Osteoblast (primary cell): ENCODE data around the gene SET. TPM values are rescaled to one million over a fixed set of nuclear protein-coding genes. Genes with fewer than 3 reads are reported as not detected.

Source experiments
- DNase-seq: peaks from one replicate; pipeline ENCODE4 v3.0.0; 2011; ENCODE audit warnings: low spot score, mixed read lengths; ENCODE audit not compliant: insufficient read length; ENCODE audit errors: missing footprints
- H2AFZ ChIP-seq: 2 replicates; pipeline ENCODE4 v1.6.0; 2011; ENCODE audit warnings: mild to moderate bottlenecking, low read length
- H3K27ac ChIP-seq: 2 replicates; pipeline ENCODE4 v1.5.1; 2011; ENCODE audit warnings: mild to moderate bottlenecking, low read depth, low read length, moderate library complexity
- H3K27me3 ChIP-seq: 2 replicates; pipeline ENCODE4 v1.6.0; 2012; ENCODE audit warnings: mild to moderate bottlenecking, control low read depth, inconsistent platforms, low read length, moderate library complexity; ENCODE audit not compliant: insufficient read depth
- H3K36me3 ChIP-seq: 2 replicates; pipeline ENCODE4 v1.5.1; 2011; ENCODE audit warnings: mild to moderate bottlenecking, low read length, control low read depth, moderate library complexity; ENCODE audit not compliant: insufficient read depth
- H3K4me1 ChIP-seq: 2 replicates; pipeline ENCODE4 v1.5.1; 2011; ENCODE audit warnings: mild to moderate bottlenecking, low read length, control low read depth, moderate library complexity; ENCODE audit not compliant: insufficient read depth
- H3K4me2 ChIP-seq: 2 replicates; pipeline ENCODE4 v1.6.0; 2011; ENCODE audit warnings: mild to moderate bottlenecking, low read length; ENCODE audit not compliant: insufficient read depth
- H3K4me3 ChIP-seq: fragments of 200-600 bp; sonication (generic); 3 replicates; pipeline ENCODE4 v1.5.1; 2012; ENCODE audit warnings: mild to moderate bottlenecking, low read length, inconsistent platforms; ENCODE audit not compliant: insufficient read depth
- H3K79me2 ChIP-seq: 2 replicates; pipeline ENCODE4 v1.6.0; 2012; ENCODE audit warnings: mild to moderate bottlenecking, low read length, control low read depth, inconsistent platforms; ENCODE audit not compliant: insufficient read depth
- H3K9me3 ChIP-seq: 2 replicates; pipeline ENCODE4 v1.5.1; 2011; ENCODE audit warnings: low read depth, low read length, control low read depth
- H4K20me1 ChIP-seq: 2 replicates; pipeline ENCODE4 v1.6.0; 2012; ENCODE audit warnings: mild to moderate bottlenecking, low read length, control low read depth; ENCODE audit not compliant: insufficient read depth
- total RNA-seq: library from RNA; depleted of rRNA; stranded (reverse); fragments of >200 nt; gene quantifications from 2 replicates; pipeline ENCODE4 v1.2.3, GENCODE V29; 2012
- TF ChIP-seq, protein P1 (sequence below): IDR thresholded peaks from 2 replicates; pipeline ENCODE4 v1.5.1; 2011; ENCODE audit warnings: mild to moderate bottlenecking, low read depth, low read length, moderate library complexity; ENCODE audit errors: extremely low read depth

Gene SET
- total RNA-seq, 1 donor = 397 TPM

DNA sequence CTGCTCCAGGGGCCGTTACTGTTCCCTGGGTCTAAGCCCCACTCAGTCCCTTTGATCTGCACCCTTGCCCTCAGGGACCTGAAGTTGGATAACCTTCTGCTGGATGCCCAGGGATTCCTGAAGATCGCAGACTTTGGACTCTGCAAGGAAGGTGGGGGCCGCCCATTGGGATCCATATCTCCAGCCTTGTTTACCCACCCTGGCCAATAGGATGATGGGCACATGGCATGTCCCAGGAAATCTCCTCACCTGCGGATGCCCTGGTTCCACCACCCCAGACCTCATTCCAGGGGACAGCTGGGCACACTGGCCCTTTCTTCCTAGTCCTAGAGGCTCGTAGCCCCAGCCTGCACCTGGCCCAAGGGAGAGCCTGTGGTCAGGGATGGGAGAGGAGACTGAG lies 29.5 kb downstream of the SET start:
- Histone ChIP-seq H3K4me3 (no peak overlapping the region), H3K79me2 (no peaks in the 10 kb centered on the region), H3K4me1 (peaks cover 1% of the 10 kb centered on the region), H3K9me3 (no peaks in the 10 kb centered on the region), H4K20me1 (no peaks in the 10 kb centered on the region), H2AFZ (no peak overlapping the region), H3K27ac (no peak overlapping the region), H3K27me3 (no peaks in the 10 kb centered on the region), H3K4me2 (no peak overlapping the region), H3K36me3 (no peaks in the 10 kb centered on the region)
- TF ChIP-seq, protein P1, sequence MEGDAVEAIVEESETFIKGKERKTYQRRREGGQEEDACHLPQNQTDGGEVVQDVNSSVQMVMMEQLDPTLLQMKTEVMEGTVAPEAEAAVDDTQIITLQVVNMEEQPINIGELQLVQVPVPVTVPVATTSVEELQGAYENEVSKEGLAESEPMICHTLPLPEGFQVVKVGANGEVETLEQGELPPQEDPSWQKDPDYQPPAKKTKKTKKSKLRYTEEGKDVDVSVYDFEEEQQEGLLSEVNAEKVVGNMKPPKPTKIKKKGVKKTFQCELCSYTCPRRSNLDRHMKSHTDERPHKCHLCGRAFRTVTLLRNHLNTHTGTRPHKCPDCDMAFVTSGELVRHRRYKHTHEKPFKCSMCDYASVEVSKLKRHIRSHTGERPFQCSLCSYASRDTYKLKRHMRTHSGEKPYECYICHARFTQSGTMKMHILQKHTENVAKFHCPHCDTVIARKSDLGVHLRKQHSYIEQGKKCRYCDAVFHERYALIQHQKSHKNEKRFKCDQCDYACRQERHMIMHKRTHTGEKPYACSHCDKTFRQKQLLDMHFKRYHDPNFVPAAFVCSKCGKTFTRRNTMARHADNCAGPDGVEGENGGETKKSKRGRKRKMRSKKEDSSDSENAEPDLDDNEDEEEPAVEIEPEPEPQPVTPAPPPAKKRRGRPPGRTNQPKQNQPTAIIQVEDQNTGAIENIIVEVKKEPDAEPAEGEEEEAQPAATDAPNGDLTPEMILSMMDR = no peak
- DNase-seq = no peak

DNA sequence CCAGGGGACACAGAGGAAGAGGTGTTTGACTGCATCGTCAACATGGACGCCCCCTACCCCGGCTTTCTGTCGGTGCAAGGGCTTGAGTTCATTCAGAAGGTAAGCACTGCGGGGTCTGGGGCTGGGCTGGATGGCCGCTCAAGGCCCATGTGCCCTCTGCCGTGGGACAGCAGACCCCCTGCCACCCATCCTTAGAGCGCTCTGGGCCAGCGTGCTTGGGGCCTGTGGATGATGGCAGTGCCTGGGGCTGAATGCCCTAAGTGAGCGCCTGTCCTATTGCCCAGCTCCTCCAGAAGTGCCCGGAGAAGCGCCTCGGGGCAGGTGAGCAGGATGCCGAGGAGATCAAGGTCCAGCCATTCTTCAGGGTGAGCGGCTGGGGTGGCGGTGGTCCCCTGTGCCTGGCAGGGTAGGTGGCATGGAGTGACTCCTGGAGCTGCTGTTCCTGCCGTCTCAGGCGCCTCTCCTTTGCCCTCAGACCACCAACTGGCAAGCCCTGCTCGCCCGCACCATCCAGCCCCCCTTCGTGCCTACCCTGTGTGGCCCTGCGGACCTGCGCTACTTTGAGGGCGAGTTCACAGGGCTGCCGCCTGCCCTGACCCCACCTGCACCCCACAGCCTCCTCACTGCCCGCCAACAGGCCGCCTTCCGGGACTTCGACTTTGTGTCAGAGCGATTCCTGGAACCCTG lies 31.0 kb downstream of the SET start:
- Histone ChIP-seq H3K36me3 (no peaks in the 10 kb centered on the region), H4K20me1 (no peaks in the 10 kb centered on the region), H3K27me3 (no peaks in the 10 kb centered on the region), H3K27ac (no peak overlapping the region), H3K4me2 (no peak overlapping the region), H3K4me3 (no peak overlapping the region), H3K4me1 (peaks cover 8% of the 10 kb centered on the region), H2AFZ (no peak overlapping the region), H3K79me2 (no peaks in the 10 kb centered on the region), H3K9me3 (no peaks in the 10 kb centered on the region)
- peak; percentile 55 for DNase-seq
- TF ChIP-seq, protein P1 = no peak

DNA sequence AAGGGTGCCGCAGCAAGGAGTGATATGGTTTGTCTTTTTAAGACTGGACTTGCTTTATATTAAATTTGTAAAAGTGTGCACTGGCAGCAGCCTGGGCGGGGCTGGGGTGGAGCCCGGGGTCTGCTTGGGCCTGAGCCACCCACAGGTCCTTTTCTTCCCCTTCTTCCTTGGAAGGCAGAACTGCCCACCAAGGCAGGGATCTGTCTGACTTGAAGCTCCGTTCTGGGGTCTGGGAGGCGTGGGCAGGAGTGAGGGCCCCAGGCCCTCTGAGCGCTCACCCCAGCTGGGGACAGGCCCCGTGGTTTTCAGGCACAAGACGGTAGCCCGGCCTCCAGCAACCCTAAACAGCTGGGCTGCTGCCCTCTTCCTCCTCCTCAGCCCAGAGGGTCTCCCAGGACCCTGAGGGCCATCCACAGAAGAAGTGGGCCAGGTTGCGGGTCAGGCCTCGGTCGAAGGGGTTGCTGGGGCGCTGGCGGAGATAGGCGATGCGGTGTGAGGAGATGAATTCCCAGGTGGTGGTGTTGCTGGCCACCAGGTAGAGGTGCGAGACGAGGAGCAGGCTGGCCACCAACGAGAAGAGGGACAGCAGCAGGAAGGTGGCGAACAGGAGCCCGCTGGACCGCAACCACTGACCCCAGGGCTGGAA lies 31.9 kb downstream of the SET start:
- Histone ChIP-seq H3K27ac (no peak overlapping the region), H3K4me2 (no peak overlapping the region), H4K20me1 (no peaks in the 10 kb centered on the region), H3K4me1 (peaks cover 8% of the 10 kb centered on the region), H3K4me3 (no peak overlapping the region), H3K36me3 (no peaks in the 10 kb centered on the region), H3K27me3 (no peaks in the 10 kb centered on the region), H3K79me2 (no peaks in the 10 kb centered on the region), H2AFZ (no peak overlapping the region), H3K9me3 (no peaks in the 10 kb centered on the region)
- TF ChIP-seq, protein P1 = no peak
- peak; percentile 65 for DNase-seq

DNA sequence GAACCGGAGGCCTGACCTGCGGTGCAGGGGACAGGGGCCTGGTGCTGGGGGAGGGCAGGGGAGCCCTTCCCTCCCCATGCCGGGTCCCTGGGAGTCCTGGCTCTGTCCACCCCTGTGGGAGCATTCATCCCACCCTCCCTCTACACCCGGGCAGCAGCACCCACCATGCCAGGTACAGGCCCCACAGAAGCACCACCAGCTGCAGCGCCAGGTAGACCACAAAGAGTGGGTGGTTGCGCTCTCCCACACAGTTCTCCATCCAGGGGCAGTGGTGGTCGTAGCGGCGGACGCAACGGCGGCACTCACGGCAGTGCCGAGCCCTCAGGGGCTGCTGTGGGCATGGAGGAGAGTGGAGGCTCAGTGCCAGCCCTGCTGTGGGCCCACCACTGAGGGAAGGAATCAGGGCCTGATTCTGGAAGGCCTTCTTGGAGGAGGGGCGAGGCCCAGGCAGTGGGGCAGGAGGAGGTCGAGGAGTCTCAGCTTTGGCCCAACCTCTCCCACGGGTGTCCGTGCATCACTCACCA lies 32.5 kb downstream of the SET start:
- H3K4me2 ChIP-seq = no peak overlapping the region

More for the DNA sequence above, 32.5 kb downstream of the SET start:
- no peaks in the 10 kb centered on the region for H3K79me2 ChIP-seq
- DNase-seq = peak; percentile 70
- no peak overlapping the region for H2AFZ ChIP-seq
- H3K9me3 ChIP-seq = no peaks in the 10 kb centered on the region
- H4K20me1 ChIP-seq = no peaks in the 10 kb centered on the region
- H3K36me3 ChIP-seq = no peaks in the 10 kb centered on the region
- H3K4me3 ChIP-seq = no peak overlapping the region
- TF ChIP-seq, protein P1 = no peak
- peaks cover 8% of the 10 kb centered on the region for H3K4me1 ChIP-seq
- no peaks in the 10 kb centered on the region for H3K27me3 ChIP-seq
- H3K27ac ChIP-seq = no peak overlapping the region
